Transverse colon (tissue), 4 donors: Measurements from ENCODE around the gene FRMD8. TPM values are rescaled to one million over a fixed set of nuclear protein-coding genes. Genes with fewer than 3 reads are reported as not detected.

Experiments
- DNase-seq: peaks from one replicate; pipeline ENCODE4 v3.0.0-alpha.2; 2019
- H3K27ac ChIP-seq, 4 donors: fragments of 200-600 bp; sonication (generic); 2 replicates each; pipeline ENCODE4 v1.5.1; 2016 to 2018; ENCODE audit warnings: inconsistent platforms in 4 of 4
- H3K27me3 ChIP-seq: fragments of 200-600 bp; sonication (generic); 2 replicates; pipeline ENCODE4 v1.5.1; 2017; ENCODE audit warnings: inconsistent platforms
- H3K36me3 ChIP-seq, 4 donors: fragments of 200-600 bp; sonication (generic); 2 replicates each; pipeline ENCODE4 v1.5.1; 2017 to 2019; ENCODE audit warnings: inconsistent platforms in 4 of 4
- H3K4me1 ChIP-seq, 4 donors: fragments of 200-600 bp; sonication (generic); 2 replicates each; pipeline ENCODE4 v1.5.1; 2017 to 2020; ENCODE audit warnings: inconsistent platforms in 4 of 4
- H3K4me3 ChIP-seq, 4 donors: fragments of 200-600 bp; sonication (generic); 1 replicate in 1 of 4; 2 replicates in 3 of 4; pipeline versions ENCODE4 v1.5.1 to v1.6.1; 2017 to 2019; ENCODE audit warnings: inconsistent platforms in 4 of 4
- H3K9me3 ChIP-seq, 2 donors: fragments of 200-600 bp; sonication (generic); 2 replicates each; pipeline ENCODE4 v1.5.1; 2017 to 2019; ENCODE audit warnings: inconsistent platforms in 2 of 2
- CTCF ChIP-seq, 5 experiments: fragments of 200-600 bp in 3 of 5; fragments of 450-650 bp in 2 of 5; sonication (generic) in 3 of 5; IDR thresholded peaks; 1 replicate in 2 of 5; 2 replicates in 3 of 5; pipeline ENCODE4 v1.5.1; 2016 to 2017; ENCODE audit warnings: antibody characterized with exemption in 5 of 5, inconsistent platforms in 3 of 5, mild to moderate bottlenecking in 2 of 5, moderate library complexity in 1 of 5
- EP300 ChIP-seq: sonication (generic); formaldehyde crosslinking; IDR thresholded peaks from one replicate; pipeline ENCODE4 v1.6.1; 2017; ENCODE audit warnings: antibody characterized with exemption, low read depth
- POLR2A ChIP-seq: fragments of 450-650 bp; IDR thresholded peaks from one replicate; pipeline ENCODE4 v1.6.1; 2016; ENCODE audit warnings: antibody characterized with exemption, mild to moderate bottlenecking, moderate library complexity
- POLR2AphosphoS5 ChIP-seq, 3 donors: sonication (generic); formaldehyde crosslinking; IDR thresholded peaks; one replicate each; pipeline ENCODE4 v1.6.1; 2016; ENCODE audit warnings: antibody characterized with exemption in 3 of 3
- WGBS, 2 donors: methylation state at CpG; one replicate each; pipeline ENCODE4 v1.1.5; 2018; ENCODE audit warnings: low coverage in 1 of 2; 5-methylcytosine and 5-hydroxymethylcytosine counted together
- in situ Hi-C, 4 donors: fragments of 200-750 bp; cut with MboI; loops; one replicate each; pipeline versions ENCODE4 v1.15.0 to v1.15.1; 2017; ENCODE audit warnings: low sequenced_read_pairs in 3 of 4, low pct_ligation_motif_present in 1 of 4, low pct_unique_long_range_greater_than_20kb in 1 of 4
- intact Hi-C: fragments of 100-400 bp; cut with DNase I; formaldehyde crosslinking; loops from one replicate; pipeline ENCODE4 v1.15.1; 2023; ENCODE audit warnings: low total_unique reads
- total RNA-seq, 4 donors: library from RNA; depleted of rRNA; stranded (reverse); fragments of >200 nt; gene quantifications; one replicate each; pipeline ENCODE4 v1.1.0, GENCODE V29; 2016

The FRMD8 gene
- total RNA-seq, 4 donors from 2014 or later, result 64.3 to 164 (median 128) TPM

- 64 to 69% methylated on average over 3 of the region's 3 CpGs for WGBS, 2 donors
- in situ Hi-C loops, result loop anchor here in 2 of 4 donors (10.0 kb wide), 2 partner anchors 51 to 151 kb away; no protein-coding TSS in a partner anchor
- intact Hi-C loops, result no loop called here
Observed at GRCh38 chr11:65363770-65364169, 22.7 kb upstream of the FRMD8 start.

DNA sequence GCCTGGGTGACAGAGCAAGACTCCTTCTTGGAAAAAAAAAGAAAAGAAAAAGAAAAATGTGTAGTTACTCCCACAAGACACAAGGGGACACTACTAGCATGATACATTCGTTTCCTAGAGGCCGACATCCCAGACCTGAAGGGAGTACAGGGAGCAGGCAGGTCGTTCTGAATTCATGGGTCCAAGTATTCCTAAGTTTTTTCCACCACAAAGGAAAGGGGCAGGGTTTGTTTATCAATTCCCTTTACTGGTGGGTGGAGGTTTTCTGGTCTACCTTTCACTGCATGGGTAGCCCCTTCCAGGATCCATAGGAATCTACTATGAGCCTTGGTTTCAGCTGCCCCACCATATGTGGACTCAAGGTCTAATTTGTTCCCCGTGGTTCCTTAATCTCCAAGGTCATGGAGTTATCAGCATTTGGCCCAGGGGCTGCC is 20.1 kb upstream of the FRMD8 start:
- WGBS, 2 donors, result 0 to 2% methylated on average over 1 to 4 of the region's 4 CpGs
- no peaks in the 10 kb centered on the region for H3K9me3 ChIP-seq
- TF ChIP-seq POLR2A, result no peak
- TF ChIP-seq POLR2AphosphoS5 (IDR thresholded peaks at IDR 0.05), result peak in 1 of 3 donors; percentile 31
- peak; percentile 78 to 95 (median 84) for TF ChIP-seq CTCF (IDR thresholded peaks at IDR 0.05)
- no peak for TF ChIP-seq EP300
- peak; percentile 54 for DNase-seq
- H3K36me3 ChIP-seq, result no peaks in the 10 kb centered on the region
- in situ Hi-C loops (loop anchor here in 3 of 4 donors (5.0 to 10.0 kb wide), 3 partner anchors 48 to 148 kb away; no protein-coding TSS in a partner anchor), intact Hi-C loops (loop anchor here (5.0 kb wide), 1 partner anchor 146 kb away; no protein-coding TSS in a partner anchor)
- H3K4me3 ChIP-seq, result no peak overlapping the region
- H3K27me3 ChIP-seq, result no peaks in the 10 kb centered on the region
- H3K27ac ChIP-seq, result peak overlapping the region; percentile 11 to 71 (median 50)
- peaks cover 0 to 21% (median 12%) of the 10 kb centered on the region in 4 donors for H3K4me1 ChIP-seq

More at GRCh38 chr11:65363770-65364169, 22.7 kb upstream of the FRMD8 start:
- Histone ChIP-seq H3K4me1 (peaks cover 0 to 17% (median 12%) of the 10 kb centered on the region in 4 donors), H3K27me3 (no peaks in the 10 kb centered on the region), H3K36me3 (no peaks in the 10 kb centered on the region), H3K27ac (no peak overlapping the region), H3K4me3 (no peak overlapping the region), H3K9me3 (no peaks in the 10 kb centered on the region)
- DNase-seq, result no peak
- TF ChIP-seq EP300 (no peak), POLR2AphosphoS5 (IDR thresholded peaks at IDR 0.05) (no peak), POLR2A (no peak), CTCF (IDR thresholded peaks at IDR 0.05) (no peak)

DNA sequence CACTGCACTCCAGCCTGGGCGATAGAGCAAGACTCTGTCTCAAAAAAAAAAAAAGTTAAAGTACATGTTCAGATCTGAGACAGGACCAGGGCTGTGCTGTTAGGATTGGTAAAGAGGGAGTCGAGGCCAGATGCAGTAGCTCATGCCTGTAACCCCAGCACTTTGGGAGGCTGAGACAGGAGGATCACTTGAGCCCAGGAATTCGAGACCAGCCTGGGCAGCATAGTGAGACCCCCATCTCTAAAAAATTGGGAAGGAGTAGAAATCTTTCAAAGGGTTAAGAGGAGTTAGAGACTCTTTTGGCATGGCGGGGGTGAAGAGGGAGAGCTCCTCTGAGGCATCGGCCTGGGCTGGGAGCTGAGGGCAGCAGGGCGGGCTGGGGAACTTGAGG is 15.8 kb upstream of the FRMD8 start:
- DNase-seq, result no peak
- in situ Hi-C loops (loop anchor here in 1 of 4 donors (5.0 kb wide), 1 partner anchor 142 kb away; no protein-coding TSS in a partner anchor), intact Hi-C loops (no loop called here)
- Histone ChIP-seq H3K4me1 (peaks cover 0 to 21% (median 12%) of the 10 kb centered on the region in 4 donors), H3K4me3 (no peak overlapping the region), H3K9me3 (no peaks in the 10 kb centered on the region), H3K27ac (peak overlapping the region in 1 of 4 donors; percentile 43), H3K27me3 (no peaks in the 10 kb centered on the region), H3K36me3 (no peaks in the 10 kb centered on the region)
- WGBS, 2 donors, result 83 to 84% methylated on average over 2 to 6 of the region's 6 CpGs
- TF ChIP-seq EP300 (no peak), CTCF (IDR thresholded peaks at IDR 0.05) (no peak), POLR2AphosphoS5 (IDR thresholded peaks at IDR 0.05) (no peak), POLR2A (no peak)

- 90 to 100% methylated on average over 1 to 14 of the region's 14 CpGs for WGBS, 2 donors
- in situ Hi-C loops, result loop anchor here in 1 of 4 donors (5.0 kb wide), 1 partner anchor 138 kb away; no protein-coding TSS in a partner anchor
Observed at GRCh38 chr11:65373839-65374580, 12.4 kb upstream of the FRMD8 start.

More at GRCh38 chr11:65373839-65374580, 12.4 kb upstream of the FRMD8 start:
- TF ChIP-seq POLR2A (no peak), EP300 (no peak), POLR2AphosphoS5 (IDR thresholded peaks at IDR 0.05) (no peak), CTCF (IDR thresholded peaks at IDR 0.05) (no peak)
- Histone ChIP-seq H3K9me3 (no peaks in the 10 kb centered on the region), H3K27me3 (no peaks in the 10 kb centered on the region), H3K36me3 (no peaks in the 10 kb centered on the region), H3K27ac (no peak overlapping the region), H3K4me1 (peaks cover 0 to 4% (median 0%) of the 10 kb centered on the region in 4 donors), H3K4me3 (no peak overlapping the region)
- DNase-seq, result no peak
- intact Hi-C loops, result no loop called here
